ENCODE measurements around the gene COMP.
A peak's percentile ranks its signal among the peaks of the same experiment; 100 is the strongest.

COMP gene

DNA sequence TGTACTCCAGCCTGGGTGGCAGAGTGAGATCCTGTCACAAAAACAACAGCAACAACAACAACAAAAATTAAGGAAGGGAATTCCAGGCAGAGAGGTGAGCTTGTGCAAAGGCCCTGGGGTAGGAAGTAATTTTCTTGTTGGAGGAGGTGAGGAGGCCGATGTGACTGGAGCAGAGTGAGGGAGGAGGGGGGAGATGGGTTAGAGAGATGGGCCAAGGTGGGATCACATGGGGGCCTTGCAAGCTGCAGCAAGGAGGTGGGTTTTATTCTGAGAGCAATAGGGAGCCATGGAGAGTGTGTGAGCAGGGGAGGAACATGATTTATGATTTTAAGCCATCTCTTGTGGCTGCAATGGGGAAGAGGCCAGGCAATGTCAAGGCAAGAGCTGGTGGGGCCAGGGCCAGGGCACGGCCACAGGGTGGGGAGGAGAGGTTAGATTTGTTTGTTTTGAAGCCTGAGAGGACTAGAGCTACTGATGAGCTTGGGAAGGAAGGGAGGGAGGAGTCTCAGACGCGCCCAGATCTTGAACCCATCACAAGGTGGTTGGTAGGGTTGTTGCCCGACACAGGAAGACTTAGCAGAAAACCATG, 12.5 kb upstream of the COMP start:
- no peak for DNase-seq (ENCODE audit: low read depth)

DNA sequence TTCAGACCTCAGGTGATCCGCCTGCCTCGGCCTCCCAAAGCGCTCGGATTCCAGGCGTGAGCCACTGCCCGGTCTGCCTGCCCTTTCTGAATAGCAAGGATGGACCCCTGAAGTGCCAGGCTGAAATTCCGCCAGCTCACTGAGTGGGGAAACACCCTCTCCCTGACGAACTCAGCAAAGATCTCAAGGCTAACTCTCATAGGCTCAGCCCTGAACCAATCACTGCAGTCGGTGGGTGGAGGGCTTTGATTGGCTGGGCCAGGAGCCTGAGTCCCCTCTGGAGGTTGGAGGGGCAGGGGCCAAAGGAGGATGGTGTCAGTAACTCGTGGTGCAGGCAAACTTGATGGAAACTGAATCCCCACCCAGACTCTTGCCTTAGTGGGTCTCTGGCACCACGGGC, 11.2 kb upstream of the COMP start:
- no peak for DNase-seq (ENCODE audit: low read depth)

DNA sequence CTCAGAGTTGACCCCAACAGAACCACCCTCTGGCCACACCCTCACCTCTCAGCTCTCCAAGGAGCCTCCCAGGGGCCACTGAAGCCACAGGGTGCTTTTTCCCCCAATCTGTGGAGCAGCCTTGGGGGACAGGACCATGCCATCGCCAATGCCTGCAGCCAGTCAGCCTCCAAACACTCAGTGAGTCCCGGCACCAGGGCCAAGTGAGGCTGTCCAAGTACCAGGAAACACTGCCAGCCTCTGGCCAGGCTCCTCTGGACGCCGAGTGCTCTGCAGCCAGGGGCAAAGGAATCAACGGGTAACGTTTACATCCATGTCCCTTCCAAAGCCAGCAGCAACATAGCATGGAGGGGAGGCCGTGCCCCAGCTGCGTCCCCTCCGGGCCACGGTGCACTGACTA, 9.5 kb upstream of the COMP start:
- no peak for DNase-seq (ENCODE audit: low read depth)

DNA sequence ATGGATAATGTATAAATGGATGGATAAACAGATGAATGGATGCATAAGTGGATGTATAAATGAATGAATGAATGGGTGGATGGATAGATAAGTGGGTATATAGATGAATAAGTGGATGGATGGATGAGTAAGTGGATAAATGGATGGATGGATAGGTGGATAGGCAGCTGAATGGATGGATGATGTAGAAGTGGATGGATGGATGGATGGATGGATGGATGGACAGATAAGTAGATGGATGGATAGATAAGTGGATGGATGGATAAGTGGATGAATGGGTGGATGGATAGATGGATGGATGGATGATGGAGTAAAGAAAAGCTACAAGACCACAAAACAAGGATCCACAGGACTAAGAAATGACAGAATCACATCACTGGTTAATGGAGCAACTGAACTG, 9.0 kb upstream of the COMP start:
- no peak for DNase-seq (ENCODE audit: low read depth)

DNA sequence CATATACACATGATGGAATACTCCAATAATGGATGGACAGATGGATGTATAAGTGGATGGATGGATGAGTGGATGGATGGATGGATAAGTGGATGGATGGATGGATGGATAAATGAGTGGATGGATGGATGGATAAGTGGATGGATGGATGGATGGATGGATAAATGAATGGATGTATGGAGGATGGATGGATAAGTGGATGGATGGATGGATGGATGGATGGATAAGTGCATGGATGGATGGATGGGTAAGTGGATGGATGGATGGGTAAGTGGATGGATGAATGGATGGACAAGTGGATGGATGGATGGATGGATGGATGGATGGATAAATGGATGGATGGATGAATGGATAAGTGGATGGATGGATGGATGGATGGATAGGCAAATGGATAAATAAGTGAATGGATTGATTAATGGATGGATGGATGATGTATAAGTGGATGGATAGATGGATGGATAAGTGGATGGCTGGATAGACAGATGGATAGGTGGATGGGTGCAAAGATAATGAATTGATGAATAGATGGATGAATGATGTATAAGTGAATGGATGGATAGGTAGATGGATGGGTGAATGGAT, 8.4 kb upstream of the COMP start:
- no peak for DNase-seq (ENCODE audit: low read depth)

DNA sequence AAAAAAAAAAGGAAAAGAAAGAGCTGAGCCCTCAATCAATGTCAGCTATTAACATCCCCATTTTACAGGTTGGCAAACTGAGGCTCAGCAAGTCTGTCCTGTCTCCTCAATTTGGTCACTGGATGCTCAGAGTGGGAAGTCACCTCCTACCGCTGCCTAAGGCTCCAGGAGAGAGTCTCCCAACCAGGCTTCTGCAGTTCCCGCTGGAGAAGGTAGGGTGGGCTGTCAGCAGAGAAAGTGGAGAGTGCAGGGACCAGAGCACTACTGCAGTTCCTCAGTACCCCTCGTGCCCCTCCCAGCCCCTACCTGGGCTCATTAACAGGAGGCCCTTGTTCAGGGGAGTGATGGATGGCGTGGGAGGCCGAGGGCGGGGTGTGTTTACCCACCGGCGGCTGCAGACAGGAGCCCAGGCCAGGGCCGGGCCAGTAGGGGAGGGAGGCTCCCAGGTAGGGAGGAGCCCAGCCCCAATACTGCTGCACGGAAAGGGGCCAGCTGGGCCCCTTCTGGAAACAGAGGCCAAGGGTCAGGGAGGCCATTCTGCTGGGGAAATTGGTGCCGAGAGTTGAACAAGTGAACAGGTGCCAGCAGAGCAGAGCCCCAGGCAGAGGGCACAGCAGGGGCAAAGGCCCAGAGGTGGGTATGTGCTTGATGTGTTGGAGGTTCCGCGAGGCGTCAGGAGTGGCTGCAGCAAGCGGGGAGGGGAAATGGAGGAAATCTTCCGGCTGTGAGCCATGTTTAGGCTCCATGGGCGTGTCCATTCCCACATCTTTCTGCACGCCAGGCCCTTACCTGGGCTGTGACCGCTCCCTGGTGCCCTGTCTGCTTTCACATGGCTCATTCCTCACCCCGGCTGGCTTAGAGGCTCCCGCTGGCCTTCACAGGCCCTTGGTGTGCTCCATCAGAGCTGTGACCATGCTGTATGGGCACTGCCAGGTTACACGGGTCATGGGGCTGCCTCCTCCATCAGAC, 7.6 kb upstream of the COMP start:
- DNase-seq (ENCODE audit: low read depth), result no peak

DNA sequence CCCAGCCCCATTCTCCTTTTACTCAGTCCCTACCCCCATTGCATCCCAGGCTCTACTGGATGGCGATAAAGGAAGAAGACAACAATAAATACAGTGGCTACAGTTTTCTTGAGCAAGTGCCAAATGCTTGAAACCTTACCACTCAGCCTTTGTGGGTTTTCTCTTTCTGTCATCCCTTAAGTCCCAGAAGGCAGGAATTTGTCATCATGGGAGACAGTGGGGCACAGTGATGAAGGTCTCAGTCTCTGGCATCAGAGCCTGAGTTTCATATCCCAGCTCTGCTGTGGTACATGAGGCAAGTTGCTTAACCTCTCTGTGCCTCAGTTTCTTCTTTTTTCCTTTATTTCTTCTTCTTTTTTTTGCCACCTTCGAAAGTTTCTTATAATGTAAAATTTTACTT, 5.1 kb upstream of the COMP start:
- DNase-seq (ENCODE audit: low read depth), result no peak

DNA sequence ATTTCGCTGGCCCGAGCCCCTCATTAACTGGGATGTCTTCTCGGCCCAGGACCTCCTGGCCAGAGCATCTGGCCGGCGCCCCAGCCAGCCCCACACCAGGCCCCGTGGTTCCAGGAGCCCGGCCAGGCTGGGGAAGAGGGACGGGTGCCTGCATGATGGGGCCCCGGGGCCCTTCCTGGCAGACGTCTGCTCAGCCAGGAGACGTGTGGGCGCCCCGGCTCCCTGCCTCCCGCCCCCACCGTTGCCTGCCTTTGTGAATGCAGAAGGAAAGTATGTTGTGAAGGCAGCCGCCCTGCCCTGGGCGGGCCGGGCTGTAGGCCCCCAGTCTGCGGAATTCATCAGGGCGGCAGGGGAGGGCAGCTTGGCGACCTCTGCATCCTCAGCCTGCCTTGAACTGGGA, 4.4 kb upstream of the COMP start:
- no peak for DNase-seq (ENCODE audit: low read depth)

DNA sequence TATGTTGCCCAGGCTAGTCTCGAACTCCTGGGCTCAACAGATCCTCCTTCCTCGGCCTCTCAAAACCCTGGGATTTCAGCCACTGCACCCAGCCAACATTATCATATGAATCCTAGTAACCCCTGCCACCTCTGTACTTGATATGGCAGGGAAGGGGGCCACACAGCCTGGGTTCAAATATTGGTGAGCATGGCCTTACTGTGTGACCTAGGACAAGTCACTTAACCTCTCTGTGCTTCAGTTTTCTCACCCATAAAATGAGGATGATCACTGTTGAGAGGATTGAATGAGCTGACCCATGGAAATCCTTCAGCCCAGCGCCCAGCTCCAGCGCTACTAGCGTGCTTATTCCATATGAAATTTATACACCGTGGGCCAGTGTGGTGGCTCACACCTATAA, 3.6 kb upstream of the COMP start:
- DNase-seq (ENCODE audit: low read depth), result no peak

DNA sequence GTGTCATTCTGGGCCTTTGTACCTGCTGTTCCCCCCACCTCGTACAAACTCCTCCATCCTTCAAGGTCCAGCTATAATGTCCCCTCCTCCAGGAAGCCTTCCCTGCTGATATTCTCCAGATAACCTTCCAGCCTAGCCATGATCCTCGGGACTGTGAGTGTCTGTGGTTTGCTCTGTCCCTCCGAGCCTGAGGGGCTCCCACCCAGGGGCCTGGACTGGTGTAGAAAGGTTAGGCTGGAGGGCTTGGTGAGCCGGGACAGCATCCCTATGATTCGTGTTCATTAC, 2.9 kb upstream of the COMP start:
- no peak for DNase-seq (ENCODE audit: low read depth)

DNA sequence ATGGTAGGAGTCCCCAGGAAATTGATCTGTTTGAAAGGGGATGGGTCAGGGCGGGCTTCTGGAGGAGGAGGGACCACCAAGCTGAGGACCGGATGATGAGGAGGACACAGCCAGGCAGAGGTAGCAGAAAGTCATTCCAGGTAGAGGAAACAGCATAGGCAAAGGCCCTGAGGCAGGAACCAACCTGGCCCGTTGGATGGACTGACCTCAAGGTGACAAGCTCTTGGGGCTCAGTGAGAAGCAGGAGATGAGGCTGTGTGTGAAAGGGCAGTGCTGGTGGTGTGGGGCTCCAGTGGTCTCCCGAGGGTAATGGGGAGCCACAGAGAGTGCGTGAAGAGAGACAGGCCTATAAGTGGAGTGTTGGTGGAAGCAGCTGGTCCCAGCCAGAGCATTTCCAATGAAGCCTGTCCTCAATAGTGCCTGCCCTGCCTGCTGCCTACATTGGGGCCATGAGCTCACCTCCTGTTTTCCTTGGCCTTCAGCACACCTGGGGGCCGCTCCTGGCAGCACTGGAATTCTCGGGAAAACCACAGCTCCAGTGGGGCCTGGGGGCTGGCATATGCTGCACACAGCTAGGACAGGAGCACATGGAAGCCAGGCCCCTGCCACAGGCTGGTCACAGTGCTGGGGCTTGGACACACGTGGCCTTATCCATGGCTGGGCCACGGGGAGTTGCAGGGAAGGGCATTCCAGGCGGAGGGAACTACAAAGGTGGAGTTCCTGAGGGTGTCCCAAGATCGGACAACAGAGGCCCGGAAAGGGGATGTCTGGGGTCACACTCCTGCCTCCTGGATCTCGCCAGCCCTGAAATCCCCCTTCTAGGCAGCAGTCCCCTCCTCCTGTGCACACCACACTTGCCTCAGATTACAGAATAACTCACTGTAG, 2.3 kb upstream of the COMP start:
- DNase-seq (ENCODE audit: low read depth), result no peak

DNA sequence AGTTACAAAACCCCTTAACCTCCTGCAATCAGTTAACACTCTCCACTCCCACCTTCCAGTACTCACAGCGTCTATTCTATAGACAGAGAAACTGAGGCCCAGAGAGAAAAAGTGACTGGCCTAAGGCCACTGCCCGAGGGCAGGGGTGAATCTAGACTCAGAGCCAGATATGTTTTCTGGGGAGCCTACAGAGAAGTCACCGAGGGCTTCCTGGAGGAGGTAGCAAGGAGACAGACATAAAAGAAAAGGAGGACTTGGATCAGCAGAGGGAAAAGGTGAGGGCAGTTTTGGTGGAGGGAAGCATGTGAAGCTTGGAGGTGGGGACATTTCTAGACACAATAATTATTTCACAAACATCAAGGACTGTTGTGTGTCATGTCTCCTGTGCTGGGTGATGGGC, 1.6 kb upstream of the COMP start:
- no peak for DNase-seq (ENCODE audit: low read depth)

DNA sequence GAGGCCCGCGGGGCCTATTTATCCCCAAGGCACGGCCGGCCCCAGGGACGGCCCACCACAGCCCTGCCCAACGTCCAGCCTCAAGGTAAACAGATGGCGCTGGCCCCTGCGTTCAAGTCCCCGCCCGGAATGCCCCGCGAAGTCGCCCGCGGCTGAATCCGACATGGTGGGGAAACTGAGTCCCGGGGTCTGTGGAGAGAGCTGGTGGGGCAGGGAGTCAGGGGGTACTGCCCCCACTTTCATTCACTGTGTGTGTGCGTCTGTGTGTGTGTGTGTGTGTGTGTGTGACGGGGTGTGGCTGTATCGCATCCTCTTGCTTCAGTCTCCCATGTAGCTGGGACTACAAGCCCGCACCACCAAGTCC, 192 bp upstream of the COMP start:
- DNase-seq (ENCODE audit: low read depth), result no peak

DNA sequence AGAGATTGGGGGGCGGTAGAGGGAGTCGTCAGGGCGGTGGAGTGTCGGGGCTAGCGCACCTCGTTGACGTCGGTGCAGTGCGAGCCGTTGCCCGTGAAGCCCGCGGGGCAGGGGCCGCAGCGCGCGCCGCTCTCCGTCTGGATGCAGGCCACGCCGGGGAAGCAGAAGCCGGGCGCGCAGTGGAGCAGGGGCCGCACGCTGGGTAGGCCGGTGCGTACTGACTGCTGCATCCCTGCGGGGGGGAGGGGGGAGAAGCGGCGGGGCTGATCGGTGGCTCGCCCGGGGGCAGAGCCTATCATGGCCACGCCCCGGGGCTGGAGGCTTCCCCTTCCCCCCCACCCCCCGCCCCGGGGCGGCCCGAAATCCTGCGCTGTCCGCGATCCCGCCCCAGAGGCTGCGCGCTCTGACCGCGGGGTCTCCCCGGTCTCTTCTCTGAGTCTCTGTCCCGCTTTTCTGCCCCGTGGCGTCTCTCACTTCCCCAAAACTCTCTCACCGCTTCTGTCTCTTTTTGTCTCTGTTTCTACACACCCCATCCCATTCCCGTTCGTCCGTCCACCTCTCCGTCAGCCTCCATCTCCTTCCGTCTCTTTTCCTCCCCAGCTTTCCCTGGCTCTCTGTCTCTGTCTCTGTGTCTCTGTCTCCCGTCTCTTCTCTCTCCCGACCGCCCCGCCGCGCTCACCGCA, 1.1 kb downstream of the COMP start:
- DNase-seq (ENCODE audit: low read depth), result no peak

DNA sequence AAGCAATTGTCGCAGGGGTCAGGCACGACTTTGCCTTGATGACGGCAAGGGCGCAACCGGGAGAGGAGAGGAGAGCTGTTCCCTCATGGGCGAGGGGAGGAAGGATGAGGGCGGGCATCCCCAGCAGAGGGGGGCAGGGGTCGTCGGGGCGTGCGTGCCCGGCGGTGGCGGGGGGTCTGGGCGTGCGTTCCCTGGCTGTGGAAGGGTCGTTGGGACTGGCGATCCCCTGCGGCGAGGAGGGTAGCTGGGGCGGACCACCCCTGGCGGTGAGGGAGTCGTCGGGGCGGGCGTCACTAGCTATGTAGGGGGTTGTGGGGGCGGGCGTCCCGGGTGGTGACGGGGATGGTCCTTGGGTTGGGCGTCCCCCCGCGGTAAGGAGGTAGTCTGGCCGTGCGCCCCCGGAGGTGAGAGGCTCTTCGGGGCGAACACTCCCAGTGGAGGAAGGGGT, 1.7 kb downstream of the COMP start:
- DNase-seq (ENCODE audit: low read depth), result no peak

DNA sequence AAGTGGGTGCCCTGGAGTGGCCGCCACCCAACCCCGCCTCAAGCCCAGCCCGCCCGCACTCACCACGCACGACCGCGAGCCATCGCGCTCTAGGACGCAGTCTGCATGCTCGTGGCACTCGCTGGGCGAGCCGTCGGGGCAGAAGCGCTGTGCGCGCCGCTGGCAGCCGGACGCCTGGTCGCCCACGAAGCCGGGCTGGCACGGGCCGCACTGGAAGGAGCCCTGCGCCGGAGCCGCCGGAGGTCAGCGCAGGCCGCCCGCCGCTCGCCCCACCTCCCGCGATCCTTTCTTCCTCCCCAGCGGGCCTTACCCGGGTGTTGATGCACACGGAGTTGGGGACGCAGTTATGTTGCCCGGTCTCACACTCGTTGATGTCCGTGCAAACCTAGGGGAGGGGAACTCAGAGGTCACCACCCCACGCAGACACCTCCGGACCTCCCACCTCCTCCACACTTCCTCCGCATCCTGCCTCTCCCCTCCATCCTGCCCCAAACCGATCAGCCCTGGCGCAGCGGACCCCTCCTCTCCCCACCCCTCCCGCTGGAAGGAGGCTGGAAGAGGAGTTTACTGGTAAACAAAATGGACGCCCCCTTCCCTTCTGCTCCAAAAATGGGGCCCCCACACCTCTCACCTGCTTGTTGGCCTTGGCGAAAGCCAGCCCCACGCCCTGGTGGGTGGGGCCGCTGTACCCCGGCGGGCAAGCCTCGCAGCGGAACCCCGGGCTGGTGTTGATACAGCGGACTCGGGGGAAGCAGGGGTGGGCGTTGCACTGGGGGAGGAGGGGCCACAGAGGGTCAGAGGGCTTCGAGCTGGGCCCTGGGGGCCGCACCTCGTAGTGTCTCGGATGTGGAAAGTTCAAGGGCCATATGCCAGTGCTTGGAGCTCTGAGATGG, 2.3 kb downstream of the COMP start:
- DNase-seq (ENCODE audit: low read depth), result no peak

DNA sequence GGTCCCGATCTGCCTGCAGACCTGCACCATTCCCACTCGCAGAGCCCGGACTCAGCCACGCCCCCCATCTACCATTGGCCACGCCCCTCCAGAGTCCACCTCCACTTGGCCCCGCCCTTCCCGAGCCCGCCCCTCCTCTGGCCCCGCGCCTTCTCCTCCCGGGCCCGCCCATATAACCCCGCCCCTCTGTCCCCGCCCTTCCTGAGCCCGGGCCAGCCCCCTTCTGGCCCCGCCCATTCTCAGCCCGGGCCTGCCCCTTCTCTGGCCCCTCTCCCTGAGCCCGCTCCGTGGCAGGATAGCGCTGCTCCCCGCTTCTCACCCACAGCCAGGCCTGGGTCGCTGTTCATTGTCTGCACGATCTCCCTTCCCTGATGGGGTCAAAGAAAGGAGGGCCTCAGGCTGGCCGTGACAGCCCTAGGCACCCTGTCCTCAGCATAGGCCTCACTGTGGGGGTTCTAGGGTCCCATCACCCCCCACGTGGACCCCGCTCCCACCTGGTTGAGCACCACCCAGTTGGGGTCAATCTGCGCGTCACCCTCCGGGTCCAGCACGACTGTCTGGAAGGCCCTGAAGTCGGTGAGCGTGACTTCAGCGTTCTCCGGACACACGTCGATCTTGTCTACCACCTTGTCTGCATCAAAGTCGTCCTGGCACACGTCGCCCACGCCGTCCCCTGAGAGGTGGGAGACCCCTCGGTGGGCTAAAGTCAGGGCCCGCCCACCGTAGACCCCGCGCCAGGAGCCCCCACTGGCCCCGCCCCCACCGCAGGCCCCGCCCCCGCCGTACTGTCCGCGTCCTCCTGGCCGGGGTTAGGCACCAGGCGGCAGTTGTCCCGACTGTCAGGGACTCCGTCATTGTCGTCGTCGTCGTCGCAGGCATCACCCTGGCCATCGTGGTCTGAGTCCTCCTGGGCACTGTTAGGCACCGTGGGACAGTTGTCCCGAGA, 5.7 kb downstream of the COMP start:
- DNase-seq (ENCODE audit: low read depth), result peak; percentile 50

DNA sequence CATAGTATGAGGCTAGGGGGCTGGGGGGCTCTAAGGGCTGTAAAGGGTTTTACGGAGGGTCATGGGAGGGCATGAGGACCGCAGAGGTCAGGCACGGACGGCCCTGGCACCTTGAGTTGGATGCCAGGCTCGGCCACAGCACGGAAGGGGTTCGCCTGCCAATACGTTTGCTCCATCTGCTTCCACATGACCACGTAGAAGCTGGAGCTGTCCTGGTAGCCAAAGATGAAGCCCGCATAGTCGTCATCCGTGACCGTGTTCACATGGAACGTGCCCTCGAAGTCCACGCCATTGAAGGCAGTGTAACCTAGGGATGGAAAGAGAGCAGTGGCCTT, 6.4 kb downstream of the COMP start:
- no peak for DNase-seq (ENCODE audit: low read depth)

DNA sequence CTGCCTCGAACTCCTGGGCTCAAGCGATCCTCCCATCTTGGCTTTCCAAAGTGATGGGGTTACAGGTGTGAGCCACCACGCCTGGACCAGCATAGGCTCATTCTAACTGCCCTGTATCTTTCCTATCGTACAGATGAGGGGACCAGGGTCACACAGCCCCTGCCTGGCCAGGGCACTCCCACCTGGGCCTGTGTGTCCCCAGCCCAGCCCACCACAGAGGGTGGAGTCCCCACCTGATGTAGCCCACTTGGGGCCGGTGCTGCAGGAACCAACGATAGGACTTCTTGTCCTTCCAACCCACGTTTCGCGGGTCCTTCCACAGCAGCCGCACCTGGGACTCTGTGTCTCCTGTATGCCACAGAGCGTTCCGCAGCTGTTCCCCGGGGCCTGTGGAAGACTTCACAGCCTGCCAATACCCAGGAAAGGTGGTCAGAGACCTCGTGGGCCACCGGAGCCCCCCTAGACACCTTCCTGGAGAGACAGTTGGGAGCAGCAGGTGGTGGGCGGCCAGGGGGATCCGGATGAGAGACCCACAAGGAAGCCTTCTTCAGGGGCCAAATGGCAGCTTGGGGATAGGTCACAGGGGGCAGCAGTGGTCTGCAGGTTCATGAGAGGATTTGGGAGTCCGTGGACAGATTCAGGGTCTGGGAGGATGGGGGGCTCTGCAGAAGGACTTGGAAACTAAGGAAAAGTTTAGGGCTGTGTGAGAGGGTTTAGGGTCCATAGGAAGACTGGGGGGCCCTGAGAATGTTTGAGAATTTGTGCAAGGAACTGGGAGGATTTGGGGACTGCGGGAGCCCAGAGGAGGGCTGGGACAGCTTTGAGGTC, 6.9 kb downstream of the COMP start:
- DNase-seq (ENCODE audit: low read depth), result no peak

All from amniotic epithelial cell (primary cell).